GM23248 (cell line): ENCODE data around the gene CHST7.

ENCODE experiments used
- EZH2 ChIP-seq: fragments of 200-600 bp; sonication (generic); IDR thresholded peaks from 2 replicates; pipeline ENCODE4 v1.6.1; 2018; ENCODE audit warnings: antibody characterized with exemption, mild to moderate bottlenecking; ENCODE audit not compliant: insufficient read depth, poor library complexity, severe bottlenecking
- EZH2phosphoT487 ChIP-seq: fragments of 200-600 bp; sonication (generic); IDR thresholded peaks from 2 replicates; pipeline ENCODE4 v1.6.1; 2018; ENCODE audit warnings: antibody characterized with exemption, moderate library complexity, mild to moderate bottlenecking, low read depth; ENCODE audit not compliant: insufficient read depth

GRCh38 chrX:46610070-46610658, 36.6 kb downstream of the CHST7 start:
- TF ChIP-seq EZH2 (no peak), EZH2phosphoT487 (no peak)
